Measurements from ENCODE around the gene SLC15A1. TPM values are rescaled to one million over a fixed set of nuclear protein-coding genes. Genes with fewer than 3 reads are reported as not detected.

Gene SLC15A1
- total RNA-seq, 4 donors from 2014 or later = 16.1 to 56.3 (median 44.1) TPM; not detected in 1

DNA sequence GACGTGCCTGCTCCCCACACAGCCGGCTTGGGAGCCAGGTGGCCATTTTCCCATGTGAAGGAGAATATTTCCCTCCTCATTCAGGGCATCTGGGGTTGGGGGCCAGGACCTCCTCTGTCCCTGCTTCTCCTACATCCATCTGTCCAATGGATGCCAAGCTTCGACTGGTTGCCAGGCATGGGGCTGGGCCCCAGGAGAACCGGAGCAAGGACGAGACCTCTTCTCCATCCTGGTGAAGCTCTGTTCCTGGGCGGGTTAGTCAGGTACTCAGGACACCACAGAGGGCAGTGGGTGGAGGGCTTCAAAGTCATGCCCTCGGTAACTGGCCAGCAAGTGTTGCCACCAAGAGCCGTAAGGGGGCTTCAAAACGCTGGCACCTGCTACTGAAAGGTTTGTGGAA, 22.3 kb upstream of the SLC15A1 start:
- 90 to 93% methylated on average over 2 to 9 of the region's 9 CpGs for WGBS, 2 donors (ENCODE audit: low coverage in 1 of 2)
- Histone ChIP-seq H3K4me1 (no peaks in the 10 kb centered on the region), H3K36me3 (no peaks in the 10 kb centered on the region), H3K4me3 (no peak overlapping the region), H3K9me3 (no peaks in the 10 kb centered on the region), H3K27me3 (no peaks in the 10 kb centered on the region), H3K27ac (no peak overlapping the region)
- in situ Hi-C loops (cut with MboI; ENCODE audit: low pct_ligation_motif_present in 1 of 4, low pct_unique_long_range_greater_than_20kb in 1 of 4, low sequenced_read_pairs in 3 of 4) (no loop called here), intact Hi-C loops (cut with DNase I; ENCODE audit: low total_unique reads) (no loop called here)
- TF ChIP-seq POLR2AphosphoS5 (IDR thresholded peaks at IDR 0.05) (no peak), EP300 (IDR thresholded peaks at IDR 0.05; ENCODE audit: low read depth) (no peak), POLR2A (IDR thresholded peaks at IDR 0.05) (no peak)
- TF ChIP-seq, protein P1, sequence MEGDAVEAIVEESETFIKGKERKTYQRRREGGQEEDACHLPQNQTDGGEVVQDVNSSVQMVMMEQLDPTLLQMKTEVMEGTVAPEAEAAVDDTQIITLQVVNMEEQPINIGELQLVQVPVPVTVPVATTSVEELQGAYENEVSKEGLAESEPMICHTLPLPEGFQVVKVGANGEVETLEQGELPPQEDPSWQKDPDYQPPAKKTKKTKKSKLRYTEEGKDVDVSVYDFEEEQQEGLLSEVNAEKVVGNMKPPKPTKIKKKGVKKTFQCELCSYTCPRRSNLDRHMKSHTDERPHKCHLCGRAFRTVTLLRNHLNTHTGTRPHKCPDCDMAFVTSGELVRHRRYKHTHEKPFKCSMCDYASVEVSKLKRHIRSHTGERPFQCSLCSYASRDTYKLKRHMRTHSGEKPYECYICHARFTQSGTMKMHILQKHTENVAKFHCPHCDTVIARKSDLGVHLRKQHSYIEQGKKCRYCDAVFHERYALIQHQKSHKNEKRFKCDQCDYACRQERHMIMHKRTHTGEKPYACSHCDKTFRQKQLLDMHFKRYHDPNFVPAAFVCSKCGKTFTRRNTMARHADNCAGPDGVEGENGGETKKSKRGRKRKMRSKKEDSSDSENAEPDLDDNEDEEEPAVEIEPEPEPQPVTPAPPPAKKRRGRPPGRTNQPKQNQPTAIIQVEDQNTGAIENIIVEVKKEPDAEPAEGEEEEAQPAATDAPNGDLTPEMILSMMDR (IDR thresholded peaks at IDR 0.05) = no peak
- no peak for DNase-seq

GRCh38 chr13:98773921-98774320, 21.4 kb upstream of the SLC15A1 start:
- in situ Hi-C loops (cut with MboI; ENCODE audit: low pct_ligation_motif_present in 1 of 4, low pct_unique_long_range_greater_than_20kb in 1 of 4, low sequenced_read_pairs in 3 of 4) (no loop called here), intact Hi-C loops (cut with DNase I; ENCODE audit: low total_unique reads) (no loop called here)
- H3K27me3 ChIP-seq = no peaks in the 10 kb centered on the region
- H3K9me3 ChIP-seq = no peaks in the 10 kb centered on the region
- H3K36me3 ChIP-seq = no peaks in the 10 kb centered on the region
- TF ChIP-seq, protein P1 (IDR thresholded peaks at IDR 0.05) = no peak
- no peak for TF ChIP-seq POLR2AphosphoS5 (IDR thresholded peaks at IDR 0.05)
- TF ChIP-seq EP300 (IDR thresholded peaks at IDR 0.05; ENCODE audit: low read depth) = no peak
- TF ChIP-seq POLR2A (IDR thresholded peaks at IDR 0.05) = no peak
- H3K4me3 ChIP-seq = no peak overlapping the region
- no peak overlapping the region for H3K27ac ChIP-seq
- no peak for DNase-seq
- 95% methylated on average over 20 of the region's 20 CpGs; no CpG with 5 or more reads in 1 of the 2 donors for WGBS, 2 donors (ENCODE audit: low coverage in 1 of 2)
- no peaks in the 10 kb centered on the region for H3K4me1 ChIP-seq

- no peak overlapping the region for H3K27ac ChIP-seq
- in situ Hi-C loops (cut with MboI; ENCODE audit: low pct_ligation_motif_present in 1 of 4, low pct_unique_long_range_greater_than_20kb in 1 of 4, low sequenced_read_pairs in 3 of 4) (no loop called here), intact Hi-C loops (cut with DNase I; ENCODE audit: low total_unique reads) (no loop called here)
- TF ChIP-seq POLR2A (IDR thresholded peaks at IDR 0.05) (no peak), POLR2AphosphoS5 (IDR thresholded peaks at IDR 0.05) (no peak), EP300 (IDR thresholded peaks at IDR 0.05; ENCODE audit: low read depth) (no peak)
- TF ChIP-seq, protein P1 (IDR thresholded peaks at IDR 0.05) = no peak
- no peaks in the 10 kb centered on the region for H3K4me1 ChIP-seq
- 77% methylated on average over 7 of the region's 12 CpGs; no CpG with 5 or more reads in 1 of the 2 donors for WGBS, 2 donors (ENCODE audit: low coverage in 1 of 2)
- no peak for DNase-seq
- no peaks in the 10 kb centered on the region for H3K36me3 ChIP-seq
- H3K4me3 ChIP-seq = no peak overlapping the region
- H3K9me3 ChIP-seq = no peaks in the 10 kb centered on the region
- peaks cover under 1% of the 10 kb centered on the region for H3K27me3 ChIP-seq
Measured at GRCh38 chr13:98772794-98773452, 20.5 kb upstream of the SLC15A1 start.

GRCh38 chr13:98771838-98772611, 19.6 kb upstream of the SLC15A1 start:
- Histone ChIP-seq H3K27ac (no peak overlapping the region), H3K27me3 (peaks cover 5% of the 10 kb centered on the region)

More at GRCh38 chr13:98771838-98772611, 19.6 kb upstream of the SLC15A1 start:
- 56 to 57% methylated on average over 5 to 16 of the region's 16 CpGs for WGBS, 2 donors (ENCODE audit: low coverage in 1 of 2)
- H3K4me1 ChIP-seq = peaks cover 0 to under 1% (median 0%) of the 10 kb centered on the region in 4 donors
- in situ Hi-C loops (cut with MboI; ENCODE audit: low pct_ligation_motif_present in 1 of 4, low pct_unique_long_range_greater_than_20kb in 1 of 4, low sequenced_read_pairs in 3 of 4) (no loop called here), intact Hi-C loops (cut with DNase I; ENCODE audit: low total_unique reads) (no loop called here)
- TF ChIP-seq POLR2A (IDR thresholded peaks at IDR 0.05) (no peak), POLR2AphosphoS5 (IDR thresholded peaks at IDR 0.05) (no peak), EP300 (IDR thresholded peaks at IDR 0.05; ENCODE audit: low read depth) (no peak)
- TF ChIP-seq, protein P1 (IDR thresholded peaks at IDR 0.05) = no peak
- no peak overlapping the region for H3K4me3 ChIP-seq
- H3K9me3 ChIP-seq = no peaks in the 10 kb centered on the region
- no peaks in the 10 kb centered on the region for H3K36me3 ChIP-seq
- no peak for DNase-seq

Data from transverse colon (tissue), 4 donors.